Ishikawa (cell line): ENCODE data around the gene PUDP.

Experiments
- CEBPB ChIP-seq: IDR thresholded peaks from 2 replicates; pipeline ENCODE4 v1.6.1; 2012
- CREB1 ChIP-seq: IDR thresholded peaks from 2 replicates; pipeline ENCODE4 v1.6.1; 2012; ENCODE audit warnings: low read depth
- EGR1 ChIP-seq: IDR thresholded peaks from 2 replicates; pipeline ENCODE4 v1.6.1; 2012
- EP300 ChIP-seq: IDR thresholded peaks from 2 replicates; pipeline ENCODE4 v1.6.1; 2012; ENCODE audit warnings: borderline replicate concordance
- FOXM1 ChIP-seq: IDR thresholded peaks from 2 replicates; pipeline ENCODE4 v1.6.1; 2012; ENCODE audit warnings: low read depth, borderline replicate concordance
- MAX ChIP-seq: IDR thresholded peaks from 2 replicates; pipeline ENCODE4 v1.6.1; 2012
- NFIC ChIP-seq: IDR thresholded peaks from 2 replicates; pipeline ENCODE4 v1.6.1; 2012
- RAD21 ChIP-seq: IDR thresholded peaks from 2 replicates; pipeline ENCODE4 v1.6.1; 2012; ENCODE audit warnings: low read depth
- REST ChIP-seq: IDR thresholded peaks from 2 replicates; pipeline ENCODE4 v1.6.1; 2012; ENCODE audit warnings: low read depth, mild to moderate bottlenecking
- TAF1 ChIP-seq: IDR thresholded peaks from 2 replicates; pipeline ENCODE4 v1.6.1; 2012; ENCODE audit warnings: low read depth, mild to moderate bottlenecking
- TCF12 ChIP-seq: IDR thresholded peaks from 2 replicates; pipeline ENCODE4 v1.6.1; 2012; ENCODE audit warnings: low read depth
- TEAD4 ChIP-seq: IDR thresholded peaks from 2 replicates; pipeline ENCODE4 v1.6.1; 2012
- USF1 ChIP-seq: IDR thresholded peaks from 2 replicates; pipeline ENCODE4 v1.6.1; 2012
- YY1 ChIP-seq: IDR thresholded peaks from 2 replicates; pipeline ENCODE4 v1.6.1; 2012; ENCODE audit warnings: low read depth
- ZBTB7A ChIP-seq: IDR thresholded peaks from 2 replicates; pipeline ENCODE4 v1.6.1; 2012; ENCODE audit warnings: low read depth

PUDP gene

GRCh38 chrX:7117587-7117986 lies 30.4 kb downstream of the PUDP start:
- TF ChIP-seq USF1 (no peak), MAX (no peak), EP300 (no peak), NFIC (no peak), EGR1 (no peak), CREB1 (no peak), CEBPB (no peak), FOXM1 (no peak), TCF12 (no peak), REST (no peak), ZBTB7A (no peak), TEAD4 (no peak), RAD21 (no peak), TAF1 (no peak), YY1 (no peak)

- TF ChIP-seq CREB1 (no peak), RAD21 (no peak), CEBPB (no peak), NFIC (no peak), TCF12 (no peak), TEAD4 (no peak), ZBTB7A (no peak), EP300 (no peak), FOXM1 (no peak), MAX (no peak)
Observed at GRCh38 chrX:7116081-7116480, 31.9 kb downstream of the PUDP start.

GRCh38 chrX:7115557-7115956 lies 32.4 kb downstream of the PUDP start:
- TF ChIP-seq TAF1, result no peak
- no peak for TF ChIP-seq EP300
- TF ChIP-seq TEAD4, result no peak
- no peak for TF ChIP-seq CREB1
- TF ChIP-seq TCF12, result no peak
- no peak for TF ChIP-seq EGR1
- TF ChIP-seq ZBTB7A, result no peak
- TF ChIP-seq CEBPB, result no peak
- no peak for TF ChIP-seq MAX
- TF ChIP-seq REST, result no peak
- no peak for TF ChIP-seq NFIC
- no peak for TF ChIP-seq FOXM1
- no peak for TF ChIP-seq YY1
- TF ChIP-seq RAD21, result no peak
- no peak for TF ChIP-seq USF1

- TF ChIP-seq EGR1 (no peak), EP300 (no peak), YY1 (no peak), TCF12 (no peak), CREB1 (no peak), CEBPB (no peak), RAD21 (no peak), ZBTB7A (no peak), TEAD4 (no peak), MAX (no peak), USF1 (no peak), NFIC (no peak), REST (no peak), TAF1 (no peak), FOXM1 (no peak)
Observed at GRCh38 chrX:7112071-7112470, 35.9 kb downstream of the PUDP start.
